ENCODE measurements around the gene SLC25A30. TPM values are rescaled to one million over a fixed set of nuclear protein-coding genes. Genes with fewer than 3 reads are reported as not detected.

Gene SLC25A30
- total RNA-seq, 2 donors from 2014 or later = 32.6 to 38.4 TPM

DNA sequence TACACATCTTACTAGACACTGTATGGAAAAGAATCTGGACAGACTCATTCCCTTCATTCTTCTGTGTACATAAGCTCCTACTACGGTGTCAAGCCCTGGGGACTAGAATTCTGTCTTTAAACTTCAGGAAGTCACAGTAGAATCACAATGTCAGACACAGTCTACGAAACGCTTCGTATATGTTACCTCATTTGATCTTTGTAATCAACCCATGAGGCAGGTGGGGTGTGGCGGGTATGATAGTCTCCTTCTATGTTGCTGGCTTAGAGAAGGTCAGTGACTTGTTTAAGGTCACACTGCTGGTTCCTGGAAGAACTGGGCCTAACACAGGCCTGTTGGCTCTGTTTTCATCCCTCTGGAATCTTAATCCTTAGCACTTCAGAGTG lies 45.0 kb downstream of the SLC25A30 start:
- Histone ChIP-seq H3K27ac (no peak overlapping the region), H3K27me3 (no peaks in the 10 kb centered on the region), H3K36me3 (no peaks in the 10 kb centered on the region), H3K4me1 (peaks cover 0 to 14% of the 10 kb centered on the region in 2 donors), H3K9me3 (no peaks in the 10 kb centered on the region), H3K4me3 (no peak overlapping the region)
- DNase-seq (ENCODE audit: low spot score) = no peak
- TF ChIP-seq, protein P1, sequence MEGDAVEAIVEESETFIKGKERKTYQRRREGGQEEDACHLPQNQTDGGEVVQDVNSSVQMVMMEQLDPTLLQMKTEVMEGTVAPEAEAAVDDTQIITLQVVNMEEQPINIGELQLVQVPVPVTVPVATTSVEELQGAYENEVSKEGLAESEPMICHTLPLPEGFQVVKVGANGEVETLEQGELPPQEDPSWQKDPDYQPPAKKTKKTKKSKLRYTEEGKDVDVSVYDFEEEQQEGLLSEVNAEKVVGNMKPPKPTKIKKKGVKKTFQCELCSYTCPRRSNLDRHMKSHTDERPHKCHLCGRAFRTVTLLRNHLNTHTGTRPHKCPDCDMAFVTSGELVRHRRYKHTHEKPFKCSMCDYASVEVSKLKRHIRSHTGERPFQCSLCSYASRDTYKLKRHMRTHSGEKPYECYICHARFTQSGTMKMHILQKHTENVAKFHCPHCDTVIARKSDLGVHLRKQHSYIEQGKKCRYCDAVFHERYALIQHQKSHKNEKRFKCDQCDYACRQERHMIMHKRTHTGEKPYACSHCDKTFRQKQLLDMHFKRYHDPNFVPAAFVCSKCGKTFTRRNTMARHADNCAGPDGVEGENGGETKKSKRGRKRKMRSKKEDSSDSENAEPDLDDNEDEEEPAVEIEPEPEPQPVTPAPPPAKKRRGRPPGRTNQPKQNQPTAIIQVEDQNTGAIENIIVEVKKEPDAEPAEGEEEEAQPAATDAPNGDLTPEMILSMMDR (IDR thresholded peaks at IDR 0.05) = no peak

DNA sequence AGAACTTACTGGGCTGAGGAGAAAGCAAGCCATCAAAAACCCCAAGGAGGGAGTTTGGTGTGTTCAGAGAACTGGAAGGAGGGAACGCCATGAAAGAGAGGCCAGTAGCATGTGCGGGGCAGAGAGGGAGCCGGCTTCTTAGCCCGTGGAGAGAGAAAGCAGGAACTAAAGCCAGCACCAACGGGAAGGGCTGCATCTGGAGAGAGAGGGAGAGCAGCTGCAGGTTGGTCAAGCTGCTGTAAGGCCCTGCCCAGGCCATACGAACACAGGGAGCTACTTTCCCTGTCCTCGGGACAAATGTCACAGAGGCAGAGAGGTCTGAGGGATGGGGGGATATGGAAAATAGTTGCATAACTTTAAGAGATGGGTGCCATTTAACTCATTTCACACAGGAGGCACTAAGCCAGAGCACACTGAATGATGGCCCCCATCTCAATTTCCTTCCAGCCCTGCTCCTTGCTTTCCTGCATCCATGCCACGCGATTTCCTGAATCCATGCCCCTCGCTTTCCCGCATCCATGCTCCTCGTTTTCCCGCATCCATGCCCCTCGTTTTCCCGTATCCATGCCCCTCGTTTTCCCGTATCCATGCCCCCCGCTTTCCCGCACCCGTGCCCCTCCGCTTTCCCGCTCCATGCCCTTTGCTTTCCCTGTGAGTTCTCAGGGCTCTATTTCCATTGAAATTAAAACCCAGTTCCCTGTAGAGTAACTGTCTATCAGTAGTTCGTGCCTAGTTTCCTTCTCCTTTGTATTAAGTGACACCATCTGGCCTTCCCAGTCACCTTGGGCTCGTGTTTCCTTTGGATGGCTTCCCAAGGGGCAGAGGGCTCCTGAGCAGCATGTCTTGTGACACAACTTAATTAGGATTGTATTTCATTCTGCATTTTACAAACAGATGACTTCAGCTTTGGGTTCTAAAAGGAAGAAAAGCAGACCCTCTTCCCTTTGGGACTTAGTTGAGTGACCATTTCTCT lies 45.7 kb downstream of the SLC25A30 start:
- Histone ChIP-seq H3K36me3 (no peaks in the 10 kb centered on the region), H3K27ac (no peak overlapping the region), H3K27me3 (no peaks in the 10 kb centered on the region), H3K4me3 (no peak overlapping the region), H3K4me1 (peaks cover 0 to 14% of the 10 kb centered on the region in 2 donors), H3K9me3 (no peaks in the 10 kb centered on the region)
- TF ChIP-seq, protein P1 (IDR thresholded peaks at IDR 0.05) = no peak
- DNase-seq (ENCODE audit: low spot score) = no peak

DNA sequence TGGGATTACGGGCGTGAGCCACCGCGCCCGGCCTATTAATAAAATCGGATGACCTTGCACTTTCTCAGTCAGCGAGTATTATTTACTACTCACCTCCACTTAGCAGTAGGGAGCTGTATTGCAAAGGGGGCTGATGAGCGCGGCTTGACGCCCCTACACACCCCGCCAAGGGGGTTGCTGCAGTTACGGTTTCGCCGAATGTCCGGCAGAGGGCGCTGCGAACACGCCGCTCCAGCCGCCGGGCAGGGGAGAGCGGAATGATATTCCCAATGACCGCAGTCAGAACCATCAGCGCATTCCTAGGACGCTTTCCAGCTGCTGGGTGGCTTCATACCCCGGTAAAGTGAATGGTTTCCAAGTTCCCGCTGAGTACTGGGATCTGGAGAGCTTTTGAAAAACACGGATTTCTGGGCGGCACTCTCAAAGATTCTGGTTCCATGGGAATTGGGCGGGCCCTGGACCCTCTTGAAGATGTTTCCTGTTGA lies 47.2 kb downstream of the SLC25A30 start:
- no peaks in the 10 kb centered on the region for H3K27me3 ChIP-seq
- H3K9me3 ChIP-seq = no peaks in the 10 kb centered on the region
- H3K4me1 ChIP-seq = peaks cover 0 to 14% of the 10 kb centered on the region in 2 donors
- peak; percentile 78 for DNase-seq (ENCODE audit: low spot score)
- TF ChIP-seq, protein P1 (IDR thresholded peaks at IDR 0.05) = peak; percentile 94 to 99
- H3K4me3 ChIP-seq = peak overlapping the region in 1 of 2 donors; percentile 27
- H3K36me3 ChIP-seq = no peaks in the 10 kb centered on the region
- H3K27ac ChIP-seq = peak overlapping the region in 1 of 2 donors; percentile 37

DNA sequence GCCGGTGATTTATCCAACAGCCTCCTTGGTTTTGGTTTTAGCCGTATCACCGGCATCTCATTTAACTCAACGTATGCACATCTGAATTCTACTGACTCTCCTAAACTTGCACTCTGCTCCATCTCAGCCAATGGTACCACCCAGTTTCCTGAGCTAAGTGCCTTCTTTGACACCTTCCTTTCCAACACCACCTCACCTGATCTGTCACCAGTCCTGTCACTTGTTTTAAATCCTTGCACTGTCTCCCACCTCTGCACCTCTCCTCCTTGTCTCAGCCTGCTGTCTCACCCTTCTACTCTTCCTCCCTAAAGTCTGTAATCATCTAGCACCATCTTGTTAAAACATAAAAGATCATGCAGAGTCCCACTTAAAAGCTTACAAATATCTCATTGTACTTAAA lies 49.1 kb downstream of the SLC25A30 start:
- Histone ChIP-seq H3K36me3 (no peaks in the 10 kb centered on the region), H3K9me3 (no peaks in the 10 kb centered on the region), H3K27me3 (no peaks in the 10 kb centered on the region), H3K27ac (no peak overlapping the region), H3K4me1 (peaks cover 0 to 14% of the 10 kb centered on the region in 2 donors), H3K4me3 (no peak overlapping the region)
- no peak for DNase-seq (ENCODE audit: low spot score)
- TF ChIP-seq, protein P1 (IDR thresholded peaks at IDR 0.05) = no peak

DNA sequence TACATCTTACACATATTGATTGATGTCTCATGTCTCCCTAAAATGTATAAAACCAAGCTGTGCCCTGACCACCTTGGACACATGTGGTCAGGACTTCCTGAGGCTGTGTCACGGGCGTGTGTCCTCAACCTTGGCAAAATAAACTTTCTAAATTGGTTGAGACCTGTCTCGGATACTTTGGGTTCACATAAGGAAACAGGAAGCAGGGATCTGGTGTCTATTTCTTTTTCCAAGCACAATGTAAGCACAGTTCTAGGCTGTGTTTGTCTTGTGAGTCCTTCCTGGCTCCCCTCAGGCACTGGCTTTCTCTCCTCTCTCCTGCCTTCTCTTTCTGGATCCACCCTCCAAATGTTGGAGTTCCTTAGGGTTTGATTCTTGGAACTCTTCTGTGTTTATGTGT lies 49.6 kb downstream of the SLC25A30 start:
- TF ChIP-seq, protein P1 (IDR thresholded peaks at IDR 0.05) = no peak
- no peak overlapping the region for H3K4me3 ChIP-seq
- no peak overlapping the region for H3K27ac ChIP-seq
- H3K27me3 ChIP-seq = no peaks in the 10 kb centered on the region
- no peaks in the 10 kb centered on the region for H3K9me3 ChIP-seq
- no peaks in the 10 kb centered on the region for H3K36me3 ChIP-seq
- H3K4me1 ChIP-seq = peaks cover 0 to 14% of the 10 kb centered on the region in 2 donors
- DNase-seq (ENCODE audit: low spot score) = no peak
